Frontal cortex (tissue), 4 donors: ENCODE results near the gene LILRB4. TPM values are rescaled to one million over a fixed set of nuclear protein-coding genes. Genes with fewer than 3 reads are reported as not detected.
"Not testable (repeated sequence)": the region's sequence is repeated elsewhere in the genome, so short reads cannot be mapped to it uniquely, and the experiment has no call there.

Source experiments
- DNase-seq, 2 donors: peaks; one replicate each; pipeline ENCODE4 v3.0.0; 2012; ENCODE audit warnings: low spot score in 2 of 2
- FAIRE-seq: peaks from 2 replicates; lab custom pipeline; 2012; peaks lifted over from hg19 to GRCh38; lab: Jason Lieb, UNC
- total RNA-seq: library from RNA; depleted of rRNA; stranded (reverse); fragments of >200 nt; gene quantifications from one replicate; pipeline ENCODE4 v1.2.3, GENCODE V29; 2014
- donor health status: control.
- donor health status: control.
- donor health status: control.

Gene LILRB4
- 0.82 TPM for total RNA-seq

DNA sequence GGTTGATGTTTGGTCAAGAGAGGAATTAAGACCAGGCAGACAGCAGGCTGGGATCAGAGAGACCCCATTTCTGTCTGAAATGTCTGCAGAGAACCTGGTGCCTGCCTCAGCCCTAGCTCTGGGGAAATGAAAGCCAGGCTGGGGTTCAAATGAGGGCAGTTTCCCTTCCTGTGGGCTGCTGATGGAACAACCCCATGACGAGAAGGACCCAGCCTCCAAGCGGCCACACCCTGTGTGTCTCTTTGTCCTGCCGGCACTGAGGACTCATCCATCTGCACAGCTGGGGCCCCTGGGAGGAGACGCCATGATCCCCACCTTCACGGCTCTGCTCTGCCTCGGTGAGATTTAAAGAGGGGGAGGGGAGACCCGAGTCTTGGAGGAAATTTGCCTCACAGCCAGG, at the start of gene LILRB4:
Gene LILRB4, plus strand, starts transcription at position 256 of the 400 bp plus-strand sequence. Its CDS starts 49 bp downstream, at position 305.
- no peak for FAIRE-seq
- DNase-seq, result no peak

DNA sequence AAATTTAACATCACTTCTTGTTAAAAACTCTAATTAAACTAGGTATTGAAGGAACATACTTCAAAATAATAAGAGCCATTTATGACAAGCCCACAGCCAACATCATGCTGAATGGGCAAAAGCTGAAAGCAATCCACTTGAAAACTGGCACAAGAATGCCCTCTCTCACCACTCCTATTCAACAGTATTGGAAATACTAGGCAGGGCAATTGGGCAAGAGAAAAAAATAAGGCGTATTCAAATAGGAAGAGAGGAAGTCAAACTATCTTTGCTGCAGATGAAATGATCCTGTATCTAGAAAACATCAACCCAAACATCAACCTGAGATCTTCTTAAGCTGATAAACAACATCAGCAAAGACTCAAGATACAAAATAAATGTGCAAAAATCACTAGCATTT, 48.1 kb upstream of the LILRB4 start:
- DNase-seq, result no peak
- no peak for FAIRE-seq

DNA sequence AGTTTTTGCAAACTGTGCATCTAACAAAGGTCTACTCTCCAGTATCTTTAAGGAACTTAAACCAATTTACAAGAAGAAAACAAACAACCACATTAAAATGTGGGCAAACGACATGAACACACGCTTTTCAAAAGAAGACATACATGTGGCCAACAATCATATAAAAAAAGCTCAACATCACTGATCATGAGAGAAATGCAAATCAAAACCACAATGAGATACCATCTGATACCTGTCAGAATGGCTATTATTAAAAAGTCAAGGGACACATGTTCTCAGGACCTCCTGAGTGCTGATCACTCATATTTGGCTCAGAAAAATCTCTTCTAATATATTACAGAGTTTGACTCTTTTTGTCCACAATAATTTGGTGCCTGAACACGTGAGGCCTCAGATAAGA, 46.7 kb upstream of the LILRB4 start:
- FAIRE-seq (no peak), DNase-seq (no peak)

GRCh38 chr19:54616821-54617560, 45.8 kb upstream of the LILRB4 start:
- DNase-seq (no peak), FAIRE-seq (no peak)

DNA sequence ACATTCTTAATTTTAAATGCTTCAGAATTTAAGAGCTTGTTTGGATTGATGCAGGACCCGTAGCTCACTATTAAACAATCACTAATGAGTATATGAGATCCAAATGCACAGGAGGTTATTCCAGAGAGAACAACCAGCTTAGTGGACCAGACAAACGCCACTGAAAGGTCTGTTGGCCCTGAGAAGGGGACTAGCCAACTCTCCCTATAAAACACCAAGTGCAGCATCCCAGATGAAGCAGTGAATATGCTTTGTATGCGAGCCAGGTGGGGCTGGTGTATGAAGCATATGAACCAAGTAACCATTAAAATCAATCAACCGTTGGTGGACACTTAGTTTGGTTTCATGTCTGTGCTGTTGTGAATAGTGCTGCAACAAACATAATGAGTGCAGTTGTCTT, 42.3 kb upstream of the LILRB4 start:
- FAIRE-seq (no peak), DNase-seq (no peak)

DNA sequence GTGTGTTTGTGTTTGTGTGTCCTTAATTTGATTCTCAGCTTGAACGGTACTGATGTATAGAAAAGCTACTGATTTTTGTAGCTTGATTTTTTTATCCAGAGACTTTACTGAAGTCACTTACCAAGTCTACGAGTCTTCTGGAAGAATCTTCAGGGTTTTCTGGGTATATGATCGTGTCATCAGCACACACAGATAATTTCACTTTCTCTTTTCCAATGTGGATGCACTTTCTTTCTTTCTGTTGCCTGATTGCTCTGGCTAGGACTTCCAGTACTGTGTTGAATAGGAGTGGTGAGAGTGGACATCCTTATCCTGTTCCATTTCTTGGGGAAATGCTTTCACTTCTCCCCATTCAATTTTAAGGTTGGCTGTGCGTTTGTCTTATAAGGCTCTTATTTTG, 40.4 kb upstream of the LILRB4 start:
- FAIRE-seq, result no peak
- no peak for DNase-seq

DNA sequence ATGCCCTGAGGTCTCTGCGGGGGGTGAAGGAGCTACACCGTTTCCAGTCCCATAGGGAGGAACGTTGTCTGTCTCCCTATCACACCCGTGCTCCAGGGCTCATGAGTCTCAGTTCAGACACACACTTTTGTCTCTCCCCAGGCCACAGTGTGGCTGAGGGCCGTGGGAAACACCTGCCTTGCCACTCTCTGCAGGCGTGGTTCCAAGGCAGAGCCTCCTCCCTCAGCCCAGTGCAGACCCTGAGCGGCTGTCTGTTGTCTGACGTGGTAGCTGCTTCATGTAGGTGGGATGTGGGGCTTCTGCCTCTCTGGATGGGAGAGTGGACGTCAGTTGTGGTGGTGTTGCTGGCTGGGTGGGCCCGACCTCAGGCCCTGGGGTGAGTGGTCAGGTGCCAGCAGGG, 38.6 kb upstream of the LILRB4 start:
- not testable (repeated sequence) for FAIRE-seq, DNase-seq

- not testable (repeated sequence) for DNase-seq, FAIRE-seq
Measured at GRCh38 chr19:54624934-54625730, 37.7 kb upstream of the LILRB4 start.

DNA sequence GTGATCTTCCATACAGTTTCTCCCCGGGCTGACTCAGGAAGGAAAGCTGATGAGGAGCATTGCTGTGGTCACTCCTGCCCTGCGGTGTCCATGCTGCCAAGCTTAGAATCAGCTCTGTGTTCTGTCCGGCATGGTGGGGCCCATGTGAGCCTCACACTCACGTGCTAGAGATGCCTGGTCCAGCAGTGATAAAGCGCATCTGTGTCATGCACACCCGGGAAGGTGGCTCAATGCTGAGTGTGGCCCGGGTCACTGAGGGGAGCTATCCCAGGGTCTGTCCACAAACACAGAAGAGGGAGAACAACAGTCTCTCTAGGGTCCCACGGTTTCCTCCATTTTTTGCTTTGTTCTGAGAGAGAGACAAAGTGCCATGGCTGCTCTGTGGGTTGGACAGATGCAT, 36.0 kb upstream of the LILRB4 start:
- FAIRE-seq (no peak), DNase-seq (no peak)

DNA sequence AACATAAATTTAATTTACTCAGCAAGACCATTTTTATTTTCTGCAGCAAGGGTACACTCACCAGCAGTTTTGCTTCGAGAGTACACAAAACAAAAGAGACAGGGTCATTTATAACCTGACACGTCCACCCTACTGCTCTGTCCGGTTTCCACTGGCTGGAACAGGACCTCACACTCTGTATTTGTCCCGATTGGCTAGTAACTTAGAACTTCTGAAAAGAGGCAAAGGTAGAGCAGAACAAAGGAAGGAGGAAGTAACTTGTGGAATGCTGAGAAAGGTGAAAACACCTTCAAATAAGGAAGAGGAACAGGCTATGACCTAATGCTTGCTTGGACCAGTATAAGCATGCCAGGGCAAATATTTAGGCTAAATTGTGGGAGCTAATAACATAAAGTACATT, 34.9 kb upstream of the LILRB4 start:
- DNase-seq, FAIRE-seq: not testable (repeated sequence)

GRCh38 chr19:54630262-54630661, 32.5 kb upstream of the LILRB4 start, which contains the start of gene LILRB1:
Gene LILRB1, plus strand, starts transcription at chr19:54630484. Its CDS starts 590 bp downstream, at chr19:54631074.
- not testable (repeated sequence) for FAIRE-seq, DNase-seq

DNA sequence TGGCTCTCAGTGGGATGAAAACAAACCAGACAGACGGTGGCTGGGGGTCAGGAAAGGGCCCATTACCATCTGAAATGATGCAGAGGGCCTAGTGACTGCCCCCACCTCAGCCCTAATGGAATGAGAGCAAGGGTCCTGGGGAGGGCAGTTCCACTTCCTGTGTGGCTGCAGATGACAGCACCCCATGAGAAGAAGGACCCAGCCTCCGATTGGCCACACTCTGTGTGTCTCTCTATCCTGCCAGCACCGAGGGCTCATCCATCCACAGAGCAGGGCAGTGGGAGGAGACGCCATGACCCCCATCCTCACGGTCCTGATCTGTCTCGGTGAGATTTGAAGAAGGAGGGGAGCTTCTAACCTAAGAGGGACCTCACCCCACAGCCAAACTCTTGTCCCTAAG, 32.0 kb upstream of the LILRB4 start:
- FAIRE-seq (no peak), DNase-seq (peak in 1 of 2 donors; percentile 20)

- DNase-seq, FAIRE-seq: not testable (repeated sequence)
Measured at GRCh38 chr19:54631489-54632337, 31.1 kb upstream of the LILRB4 start.

DNA sequence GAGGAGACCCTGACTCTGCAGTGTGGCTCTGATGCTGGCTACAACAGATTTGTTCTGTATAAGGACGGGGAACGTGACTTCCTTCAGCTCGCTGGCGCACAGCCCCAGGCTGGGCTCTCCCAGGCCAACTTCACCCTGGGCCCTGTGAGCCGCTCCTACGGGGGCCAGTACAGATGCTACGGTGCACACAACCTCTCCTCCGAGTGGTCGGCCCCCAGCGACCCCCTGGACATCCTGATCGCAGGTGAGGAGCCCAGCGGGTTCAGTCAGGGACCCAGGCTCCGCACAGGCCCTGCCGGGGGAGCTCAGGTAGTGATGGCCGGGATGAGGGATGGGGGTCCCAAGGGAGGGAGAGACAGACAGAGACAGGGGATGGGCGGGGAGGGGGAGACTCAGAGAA, 30.3 kb upstream of the LILRB4 start:
- DNase-seq, FAIRE-seq: not testable (repeated sequence)

DNA sequence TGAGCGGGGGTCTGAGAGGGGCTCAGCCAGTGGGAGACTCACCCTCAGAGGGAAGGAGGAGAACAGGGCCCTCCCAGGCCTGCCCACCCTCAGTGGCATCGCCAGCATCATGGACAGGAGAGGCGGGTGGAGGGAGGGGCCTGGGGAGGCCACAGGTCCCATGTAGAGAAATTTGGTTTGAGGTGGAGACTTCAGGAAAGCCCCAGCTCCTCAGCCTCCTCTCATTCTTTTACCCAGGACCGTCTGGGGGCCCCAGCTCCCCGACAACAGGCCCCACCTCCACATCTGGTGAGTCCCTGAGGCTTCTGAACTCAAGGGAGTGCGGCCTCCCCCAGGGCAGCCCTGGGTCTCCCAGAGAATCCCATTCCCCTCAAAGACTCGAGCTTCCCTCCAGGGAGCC, 29.4 kb upstream of the LILRB4 start:
- DNase-seq (no peak), FAIRE-seq (no peak)

- not testable (repeated sequence) for DNase-seq, FAIRE-seq
Measured at GRCh38 chr19:54636081-54636480, 26.7 kb upstream of the LILRB4 start.

- no peak for DNase-seq
- FAIRE-seq, result no peak
Measured at GRCh38 chr19:54638683-54639082, 24.1 kb upstream of the LILRB4 start.

- not testable (repeated sequence) for DNase-seq, FAIRE-seq
Measured at GRCh38 chr19:54642953-54643352, 19.8 kb upstream of the LILRB4 start.

DNA sequence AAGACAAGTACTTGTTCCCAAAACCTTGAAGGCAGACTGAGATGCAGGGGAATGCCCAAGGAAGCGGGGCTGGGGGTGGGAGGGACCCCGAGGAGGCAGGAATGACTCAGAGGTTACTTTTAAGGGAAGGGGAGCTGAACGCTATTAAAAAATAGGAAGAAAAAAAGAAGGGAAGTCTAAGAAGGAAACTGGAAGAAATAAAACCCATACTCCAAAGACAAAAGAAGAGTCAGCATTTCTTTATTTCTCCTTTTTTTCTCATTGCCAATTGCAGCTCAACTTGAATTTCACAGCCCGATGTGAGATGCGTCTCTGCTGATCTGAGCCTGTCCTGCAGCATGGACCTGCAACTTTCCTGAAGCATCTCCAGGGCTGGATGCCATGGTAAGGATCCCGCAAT, 19.2 kb upstream of the LILRB4 start:
- not testable (repeated sequence) for FAIRE-seq, DNase-seq

GRCh38 chr19:54644056-54644455, 18.7 kb upstream of the LILRB4 start:
- DNase-seq (no peak), FAIRE-seq (no peak)
